NCI-H510A treated with DMSO at 0.1 percent for 48 hours (cell line): Measurements from ENCODE around the gene FAM236D.
"Not testable (repeated sequence)": the region's sequence is repeated elsewhere in the genome, so short reads cannot be mapped to it uniquely, and the experiment has no call there.

Experiments used
- DNase-seq: peaks from one replicate; lab custom pipeline; 2025; lab: John Stamatoyannopoulos, UW

Gene FAM236D

DNA sequence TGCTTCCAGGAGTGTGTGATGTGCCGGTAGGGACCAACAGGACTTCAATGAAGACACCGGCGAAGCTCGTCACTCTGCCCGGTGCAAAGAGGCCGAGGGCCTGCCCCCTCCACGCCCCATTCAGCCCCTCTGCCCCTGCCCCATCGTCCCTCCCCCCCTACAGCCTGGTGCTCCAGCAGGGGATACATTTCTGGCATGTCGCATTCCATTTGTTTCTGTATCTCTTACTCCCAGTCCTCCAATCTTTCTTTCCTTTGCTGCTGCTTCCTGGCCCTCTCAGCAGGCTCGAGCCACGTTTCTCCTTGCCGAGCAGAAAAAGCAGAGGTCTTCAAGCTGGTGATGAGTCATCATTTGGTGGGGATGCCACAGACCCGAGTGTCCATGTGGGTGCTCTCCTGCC, at the start of gene FAM236D:
Gene FAM236D, minus strand, starts transcription at position 101 of the 400 bp plus-strand sequence. Its CDS starts 100 bp downstream, at position 1.
- not testable (repeated sequence) for DNase-seq

DNA sequence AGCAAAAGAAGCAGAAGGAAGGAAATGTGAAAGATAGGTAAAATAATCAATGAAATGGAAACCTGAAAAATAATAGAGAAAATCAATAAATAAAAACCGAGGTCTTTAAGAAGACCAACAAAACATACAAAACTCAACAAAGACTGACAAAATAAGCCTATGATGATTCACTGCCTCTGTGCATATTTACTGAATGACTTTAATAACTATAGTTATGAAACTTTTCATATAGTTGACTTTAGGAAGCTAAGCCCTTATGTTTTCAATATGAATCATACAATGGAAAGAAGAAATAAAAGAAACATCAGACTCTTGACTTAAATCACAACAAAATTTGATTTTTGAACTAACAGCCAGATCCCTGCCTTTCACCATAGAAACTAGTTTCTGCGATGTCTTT, 29.5 kb upstream of the FAM236D start:
- DNase-seq: not testable (repeated sequence)

DNA sequence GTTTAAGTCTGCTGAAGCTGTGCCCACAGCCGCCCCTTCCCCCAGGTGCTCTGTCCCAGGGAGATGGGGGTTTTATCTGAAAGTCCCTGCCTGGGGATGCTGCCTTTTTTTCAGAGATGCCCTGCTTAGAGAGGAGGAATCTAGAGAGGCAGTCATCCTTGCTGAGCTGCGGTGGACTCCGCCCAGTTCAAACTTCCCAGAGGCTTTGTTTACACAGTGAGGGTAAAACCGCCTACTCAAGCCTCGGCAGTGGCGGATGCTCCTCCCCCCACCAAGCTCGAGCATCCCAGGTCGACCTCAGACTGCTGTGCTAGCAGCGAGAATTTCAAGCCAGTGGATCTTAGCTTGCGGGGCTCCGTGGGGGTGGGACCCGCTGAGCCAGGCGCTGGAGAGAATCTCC, 22.7 kb upstream of the FAM236D start:
- DNase-seq: not testable (repeated sequence)

DNA sequence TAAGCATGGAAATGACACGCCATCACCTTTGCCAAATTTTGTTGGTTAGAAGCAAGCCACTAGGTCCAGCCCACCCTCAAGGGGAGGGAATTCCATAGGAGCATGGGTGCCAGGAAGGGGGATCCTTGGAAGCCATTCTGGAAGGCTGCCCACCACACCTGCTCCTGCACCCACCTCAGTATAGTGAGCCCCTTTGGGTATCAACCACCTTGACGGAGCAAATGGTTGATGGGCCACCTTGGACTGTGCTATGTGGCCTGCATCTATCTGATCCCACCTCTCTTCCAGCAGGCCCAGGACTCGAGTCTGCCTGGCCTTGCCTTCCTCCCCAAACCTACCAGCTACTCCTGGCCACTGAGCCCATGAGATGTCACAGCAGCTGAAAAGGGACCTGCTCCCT, 17.6 kb downstream of the FAM236D start:
- not testable (repeated sequence) for DNase-seq

DNA sequence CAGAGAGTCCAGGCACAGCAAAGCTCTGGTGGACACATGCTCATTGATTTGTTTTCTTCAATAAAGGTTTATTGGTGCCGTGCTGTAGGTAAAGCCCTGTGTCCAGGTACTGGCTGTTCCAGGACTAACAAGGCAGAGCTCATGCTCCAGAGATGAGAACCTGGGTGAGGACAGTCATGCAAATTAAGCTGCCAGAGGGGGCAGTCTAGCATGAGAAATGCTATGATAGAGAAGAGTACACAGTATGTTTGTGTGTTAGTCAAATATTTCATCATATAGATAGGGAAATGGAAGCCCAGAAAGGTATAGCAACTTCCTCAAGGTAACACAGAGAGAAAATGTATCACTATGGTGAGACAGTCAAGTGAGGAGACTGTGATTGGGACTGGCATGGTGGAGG, 19.9 kb downstream of the FAM236D start:
- not testable (repeated sequence) for DNase-seq

DNA sequence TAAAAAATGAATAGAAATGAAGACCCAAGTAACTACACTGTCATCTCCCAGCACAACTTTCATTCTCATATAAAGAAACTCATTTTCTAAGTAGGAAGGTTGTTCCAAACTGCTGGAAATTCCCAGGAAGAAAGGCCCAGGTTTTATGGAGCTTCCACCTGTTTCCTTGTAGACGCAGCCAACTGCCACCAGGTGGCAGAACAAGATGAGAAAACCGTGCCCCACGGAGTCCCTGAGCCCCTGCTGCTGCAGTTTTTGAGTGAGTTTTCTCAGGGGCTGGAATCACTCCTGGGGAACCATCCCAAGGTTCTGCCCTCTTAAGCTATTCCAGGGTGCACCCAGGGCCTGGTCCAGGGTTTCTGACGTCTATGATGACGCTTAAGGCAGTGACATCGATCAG, 24.0 kb downstream of the FAM236D start:
- not testable (repeated sequence) for DNase-seq

DNA sequence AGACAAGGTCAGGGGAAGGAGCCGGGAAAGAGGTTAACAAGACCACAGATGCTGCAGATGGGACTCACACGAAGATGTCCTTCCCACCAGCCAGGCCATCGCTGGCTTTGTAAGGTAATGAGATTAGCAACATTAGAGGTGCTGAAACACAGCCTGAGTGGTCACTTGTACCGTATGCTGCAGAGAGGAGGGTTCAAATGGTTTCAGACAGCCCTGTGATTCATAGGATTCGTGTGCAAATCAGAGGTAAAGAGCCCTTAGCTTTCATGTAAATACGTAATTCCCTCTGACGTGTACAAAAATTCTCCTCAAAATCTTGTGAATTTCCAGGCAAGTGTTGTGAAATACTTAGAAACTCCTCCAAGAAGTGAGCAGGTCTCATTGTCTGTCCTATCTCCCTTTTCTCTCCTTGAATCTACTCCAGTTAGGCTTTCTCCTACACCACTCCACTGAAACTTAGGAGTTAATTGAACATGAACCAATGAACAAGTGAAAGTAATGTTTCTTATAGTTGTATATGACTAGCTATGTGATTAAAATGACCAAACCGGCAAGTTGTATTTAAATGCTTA, 24.6 kb downstream of the FAM236D start:
- DNase-seq: not testable (repeated sequence)

DNA sequence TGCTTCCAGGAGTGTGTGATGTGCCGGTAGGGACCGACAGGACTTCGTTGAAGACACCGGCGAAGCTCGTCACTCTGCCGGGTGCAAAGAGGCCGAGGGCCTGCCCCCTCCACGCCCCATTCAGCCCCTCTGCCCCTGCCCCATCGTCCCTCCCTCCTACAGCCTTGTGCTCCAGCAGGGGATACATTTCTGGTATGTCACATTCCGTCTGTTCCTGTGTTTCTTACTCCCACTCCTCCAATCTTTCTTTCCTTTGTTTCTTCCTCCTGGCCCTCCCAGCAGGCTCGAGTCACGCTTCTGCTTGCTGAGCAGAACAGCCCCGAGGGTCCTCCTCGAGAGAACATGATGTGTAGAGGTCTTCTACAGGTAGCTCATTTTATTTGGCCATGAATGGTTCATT, 25.4 kb downstream of the FAM236D start, which contains the start of gene FAM236B:
Gene FAM236B, minus strand, starts transcription at position 101 of the 400 bp plus-strand sequence. Its CDS starts 100 bp downstream, at position 1.
- DNase-seq: not testable (repeated sequence)

DNA sequence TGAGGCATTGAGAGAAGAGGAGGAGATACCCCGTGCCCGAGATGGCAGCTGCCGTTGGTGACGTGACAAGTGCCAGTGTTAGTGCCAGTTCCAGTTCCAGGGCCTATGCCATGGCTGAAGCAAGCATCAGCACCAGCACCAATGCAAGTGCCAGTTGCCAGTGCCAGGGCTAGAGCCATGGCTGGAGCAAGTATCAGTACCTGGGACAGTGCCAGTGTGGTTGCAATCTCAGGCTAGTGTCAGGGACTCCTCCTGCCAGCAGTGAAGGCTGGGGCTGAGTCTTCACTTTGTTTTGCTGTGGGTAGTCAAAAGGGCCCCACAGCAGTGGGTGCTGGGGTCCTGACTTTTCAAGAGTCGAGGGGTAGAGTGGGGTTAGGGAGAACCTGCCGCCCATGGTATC, 29.9 kb downstream of the FAM236D start:
- not testable (repeated sequence) for DNase-seq

DNA sequence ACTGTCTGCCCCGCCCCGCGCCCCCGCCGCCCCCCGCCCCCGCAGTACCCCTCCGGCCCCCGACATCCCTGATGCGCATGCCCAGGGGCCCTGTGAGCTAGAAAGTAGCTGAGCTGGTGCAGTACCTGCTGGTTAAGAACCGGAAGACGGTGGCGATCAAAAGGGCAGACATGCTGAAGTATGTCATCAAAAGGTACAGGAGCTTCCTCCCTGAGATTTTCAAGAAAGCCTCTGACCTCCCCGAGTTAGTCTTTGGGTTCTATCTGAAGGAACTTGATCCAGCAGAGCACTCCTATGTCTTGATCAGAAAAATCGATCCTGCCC, 30.6 kb downstream of the FAM236D start:
- not testable (repeated sequence) for DNase-seq

DNA sequence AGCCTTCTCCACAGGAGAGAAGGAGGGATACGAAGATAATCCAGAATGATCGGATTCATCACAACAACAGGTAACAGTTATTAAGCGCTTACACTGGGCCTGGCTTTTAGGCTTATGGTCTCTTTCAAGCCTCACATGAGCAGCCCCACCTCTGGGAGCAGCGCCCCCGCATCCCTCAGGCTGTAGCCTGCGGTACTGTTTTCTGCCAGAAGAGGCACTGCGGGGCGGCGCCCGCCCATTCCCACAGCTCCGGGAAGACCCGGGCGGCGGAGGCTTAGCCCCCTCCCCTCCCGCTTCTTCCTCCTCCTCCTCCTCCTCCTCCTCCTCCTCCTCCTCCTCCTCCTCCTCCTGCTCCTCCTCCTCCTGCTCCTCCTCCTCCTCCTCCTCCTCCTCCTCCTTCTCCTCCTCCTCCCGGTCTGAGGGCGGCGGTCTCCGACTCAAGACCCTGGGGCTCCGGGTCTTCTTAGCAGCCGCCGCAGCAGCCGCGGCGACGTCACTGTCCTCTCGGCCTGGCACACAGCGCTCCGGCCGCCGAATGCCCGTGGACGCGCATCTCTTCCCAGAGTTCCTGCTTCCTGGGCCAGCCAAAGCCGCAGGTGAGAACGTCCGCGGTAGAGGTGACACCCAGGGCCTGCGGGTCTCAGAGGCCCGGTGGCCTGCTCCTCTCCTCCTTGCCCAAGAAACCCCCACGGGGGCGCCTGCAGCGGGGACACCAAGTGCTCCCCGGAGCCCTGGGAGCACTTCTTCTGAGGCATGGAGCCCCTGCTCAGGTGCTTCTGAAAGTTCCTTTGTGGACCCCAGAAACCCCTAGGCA, 31.1 kb downstream of the FAM236D start, which contains the start of gene DMRTC1B:
Gene DMRTC1B, plus strand, starts transcription at position 238 of the 814 bp plus-strand sequence. CDS start 68,246 bp downstream, outside the sequence.
- not testable (repeated sequence) for DNase-seq

DNA sequence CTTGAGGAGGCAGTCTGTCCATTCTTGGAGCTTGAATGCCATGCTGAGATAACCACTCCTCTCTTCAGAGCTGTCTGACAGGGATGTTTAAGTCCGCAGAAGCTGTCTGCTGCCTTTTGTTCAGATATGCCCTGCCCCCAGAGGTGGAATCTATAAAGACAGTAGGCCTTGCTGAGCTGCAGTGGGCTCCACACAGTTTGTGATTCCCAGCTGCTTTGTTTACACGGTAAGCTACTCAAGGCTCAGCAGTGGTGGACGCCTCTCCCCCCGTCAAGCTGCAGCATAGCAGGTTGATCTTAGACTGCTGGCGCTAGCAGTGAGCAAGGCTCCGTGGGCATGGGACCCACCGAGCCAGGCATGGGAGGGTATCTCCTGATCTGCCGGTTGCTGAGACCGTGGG, 47.6 kb downstream of the FAM236D start:
- DNase-seq: not testable (repeated sequence)
